Loucy (cell line): ENCODE data around the gene ROBO4.

Experiments
- H2AFZ ChIP-seq: fragments of 200-600 bp; sonication (generic); 2 replicates; pipeline ENCODE4 v1.6.0; 2016; ENCODE audit warnings: antibody characterized with exemption, mild to moderate bottlenecking, low read length, moderate library complexity
- H3F3A ChIP-seq: fragments of 200-600 bp; 2 replicates; pipeline ENCODE4 v1.6.0; 2016; ENCODE audit warnings: antibody characterized with exemption, low read depth, mild to moderate bottlenecking
- H3K27me3 ChIP-seq: fragments of 200-600 bp; sonication (generic); 2 replicates; pipeline ENCODE4 v1.6.1; 2014; ENCODE audit warnings: low read length, mild to moderate bottlenecking; ENCODE audit not compliant: insufficient read depth, poor library complexity, severe bottlenecking
- H3K36me3 ChIP-seq: fragments of 200-600 bp; sonication (generic); 2 replicates; pipeline ENCODE4 v1.6.1; 2016; ENCODE audit warnings: low read length; ENCODE audit not compliant: insufficient read depth
- H3K4me1 ChIP-seq: fragments of 200-600 bp; sonication (generic); 2 replicates; pipeline ENCODE4 v1.5.1; 2014; ENCODE audit warnings: low read length, mild to moderate bottlenecking; ENCODE audit not compliant: insufficient read depth, poor library complexity, severe bottlenecking
- H3K4me2 ChIP-seq: fragments of 200-600 bp; sonication (generic); 2 replicates; pipeline ENCODE4 v1.6.0; 2014; ENCODE audit warnings: antibody characterized with exemption, low read length, low read depth, mild to moderate bottlenecking; ENCODE audit not compliant: poor library complexity, severe bottlenecking
- H3K4me3 ChIP-seq: fragments of 200-600 bp; sonication (generic); 2 replicates; pipeline ENCODE4 v1.5.1; 2014; ENCODE audit warnings: low read length, mild to moderate bottlenecking, mixed read lengths; ENCODE audit not compliant: poor library complexity, severe bottlenecking
- H3K79me2 ChIP-seq: fragments of 200-600 bp; sonication (generic); 2 replicates; pipeline ENCODE4 v1.6.1; 2014; ENCODE audit warnings: low read length; ENCODE audit not compliant: insufficient read depth
- H3K9ac ChIP-seq: fragments of 200-600 bp; sonication (generic); 2 replicates; pipeline ENCODE4 v1.6.0; 2014; ENCODE audit warnings: mild to moderate bottlenecking, low read depth, low read length, moderate library complexity; ENCODE audit not compliant: poor library complexity, severe bottlenecking
- H3K9me2 ChIP-seq: fragments of 200-600 bp; sonication (generic); replicated peaks from 2 replicates; pipeline ENCODE4 v1.6.1; 2016; ENCODE audit warnings: low read depth, low read length, mixed read lengths
- H3K9me3 ChIP-seq: fragments of 200-600 bp; sonication (generic); 2 replicates; pipeline ENCODE4 v1.6.1; 2014; ENCODE audit warnings: mild to moderate bottlenecking, antibody characterized with exemption, low read length, low read depth; ENCODE audit not compliant: insufficient read depth
- H4K20me1 ChIP-seq: fragments of 200-600 bp; sonication (generic); 2 replicates; pipeline ENCODE4 v1.6.0; 2014; ENCODE audit warnings: antibody characterized with exemption, low read length, mild to moderate bottlenecking; ENCODE audit not compliant: insufficient read depth, poor library complexity, severe bottlenecking
- EZH2phosphoT487 ChIP-seq: fragments of 200-600 bp; IDR thresholded peaks from 2 replicates; pipeline ENCODE4 v1.6.1; 2018; ENCODE audit warnings: antibody characterized with exemption, mild to moderate bottlenecking, moderate library complexity, borderline replicate concordance
- TF ChIP-seq, protein P1 (sequence below): fragments of 200-600 bp; sonication (generic); conservative IDR thresholded peaks from 2 replicates; pipeline ENCODE4 v1.5.1; 2014; ENCODE audit warnings: mild to moderate bottlenecking, antibody characterized with exemption, low read length

The ROBO4 gene

DNA sequence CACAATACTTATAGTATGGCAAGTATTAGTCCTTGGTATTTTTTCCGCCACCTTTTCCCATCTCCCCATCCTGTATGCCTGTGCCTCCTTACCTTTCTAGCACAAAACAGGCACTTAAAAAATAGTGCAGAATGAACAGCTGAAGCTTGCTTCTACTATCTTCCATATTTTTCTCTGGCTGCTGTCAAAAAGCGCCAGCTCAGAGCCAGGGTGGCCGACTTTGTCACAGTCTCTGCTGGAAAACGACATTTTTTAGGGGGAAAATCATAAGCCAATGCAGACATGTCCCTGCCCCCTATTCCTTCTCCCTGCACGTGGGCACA lies 58.9 kb downstream of the ROBO4 start:
- Histone ChIP-seq H3K9ac (no peak overlapping the region), H4K20me1 (no peaks in the 10 kb centered on the region), H3K79me2 (no peaks in the 10 kb centered on the region), H3K36me3 (no peaks in the 10 kb centered on the region), H3K27me3 (no peaks in the 10 kb centered on the region), H3K4me1 (no peaks in the 10 kb centered on the region), H3K9me3 (no peaks in the 10 kb centered on the region), H3K9me2 (no peaks in the 10 kb centered on the region), H2AFZ (no peak overlapping the region), H3K4me2 (no peak overlapping the region), H3F3A (no peaks in the 10 kb centered on the region), H3K4me3 (no peak overlapping the region)
- TF ChIP-seq, protein P1, sequence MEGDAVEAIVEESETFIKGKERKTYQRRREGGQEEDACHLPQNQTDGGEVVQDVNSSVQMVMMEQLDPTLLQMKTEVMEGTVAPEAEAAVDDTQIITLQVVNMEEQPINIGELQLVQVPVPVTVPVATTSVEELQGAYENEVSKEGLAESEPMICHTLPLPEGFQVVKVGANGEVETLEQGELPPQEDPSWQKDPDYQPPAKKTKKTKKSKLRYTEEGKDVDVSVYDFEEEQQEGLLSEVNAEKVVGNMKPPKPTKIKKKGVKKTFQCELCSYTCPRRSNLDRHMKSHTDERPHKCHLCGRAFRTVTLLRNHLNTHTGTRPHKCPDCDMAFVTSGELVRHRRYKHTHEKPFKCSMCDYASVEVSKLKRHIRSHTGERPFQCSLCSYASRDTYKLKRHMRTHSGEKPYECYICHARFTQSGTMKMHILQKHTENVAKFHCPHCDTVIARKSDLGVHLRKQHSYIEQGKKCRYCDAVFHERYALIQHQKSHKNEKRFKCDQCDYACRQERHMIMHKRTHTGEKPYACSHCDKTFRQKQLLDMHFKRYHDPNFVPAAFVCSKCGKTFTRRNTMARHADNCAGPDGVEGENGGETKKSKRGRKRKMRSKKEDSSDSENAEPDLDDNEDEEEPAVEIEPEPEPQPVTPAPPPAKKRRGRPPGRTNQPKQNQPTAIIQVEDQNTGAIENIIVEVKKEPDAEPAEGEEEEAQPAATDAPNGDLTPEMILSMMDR, result no peak
- TF ChIP-seq EZH2phosphoT487, result no peak

DNA sequence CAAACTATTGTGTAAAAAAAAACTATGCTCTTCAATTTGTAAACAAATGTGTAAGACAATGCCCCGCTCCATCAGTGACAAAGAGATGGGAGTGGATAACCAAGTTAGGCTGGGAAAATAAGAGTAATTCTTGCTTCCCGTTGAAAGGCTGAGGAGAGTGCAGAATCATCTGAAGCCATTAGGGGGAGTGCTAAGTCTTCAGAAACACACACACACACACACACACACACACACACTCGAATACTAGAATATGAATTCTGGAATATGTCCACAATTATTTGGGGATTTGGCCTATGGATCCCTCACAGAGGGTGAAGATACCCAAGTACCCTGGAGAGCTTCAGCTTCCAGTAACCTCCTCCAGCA lies 60.2 kb downstream of the ROBO4 start:
- Histone ChIP-seq H3K9ac (no peak overlapping the region), H3K4me3 (no peak overlapping the region), H4K20me1 (no peaks in the 10 kb centered on the region), H3F3A (no peaks in the 10 kb centered on the region), H3K36me3 (no peaks in the 10 kb centered on the region), H2AFZ (no peak overlapping the region), H3K9me3 (no peaks in the 10 kb centered on the region), H3K4me2 (peak overlapping the region; percentile 34), H3K27me3 (no peaks in the 10 kb centered on the region), H3K79me2 (no peaks in the 10 kb centered on the region), H3K9me2 (no peaks in the 10 kb centered on the region), H3K4me1 (peaks cover 3% of the 10 kb centered on the region)
- TF ChIP-seq, protein P1, result peak; percentile 68
- no peak for TF ChIP-seq EZH2phosphoT487

DNA sequence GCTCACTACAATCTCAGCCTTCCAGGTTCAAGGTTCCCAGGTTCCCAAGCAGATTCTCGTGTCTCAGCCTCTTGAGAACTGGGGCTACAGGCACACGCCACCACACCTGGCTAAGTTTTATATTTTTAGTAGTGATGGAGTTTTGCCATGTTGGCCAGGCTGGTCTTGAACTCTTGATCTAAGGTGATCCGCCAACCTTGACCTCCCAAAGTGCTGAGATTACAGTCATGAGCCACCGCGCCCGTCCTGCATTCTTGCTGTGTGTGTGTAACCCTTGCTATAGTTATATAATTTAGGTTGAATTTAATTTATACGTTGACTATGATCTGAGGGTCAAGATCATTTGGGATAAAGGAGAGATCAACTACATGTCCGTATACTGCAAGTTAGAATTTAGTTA lies 61.7 kb downstream of the ROBO4 start:
- H3K36me3 ChIP-seq, result no peaks in the 10 kb centered on the region

More for the DNA sequence above, 61.7 kb downstream of the ROBO4 start:
- Histone ChIP-seq H3K4me2 (no peak overlapping the region), H3K4me3 (no peak overlapping the region), H2AFZ (peak overlapping the region; percentile 23; the same call in 1 of the 2 replicates), H3K9ac (no peak overlapping the region), H3F3A (no peaks in the 10 kb centered on the region), H4K20me1 (no peaks in the 10 kb centered on the region), H3K4me1 (peaks cover 9% of the 10 kb centered on the region), H3K9me3 (no peaks in the 10 kb centered on the region), H3K27me3 (no peaks in the 10 kb centered on the region), H3K9me2 (no peaks in the 10 kb centered on the region), H3K79me2 (no peaks in the 10 kb centered on the region)
- TF ChIP-seq, protein P1, result no peak
- no peak for TF ChIP-seq EZH2phosphoT487
